Naive B cell (primary cell): Measurements from ENCODE around the gene HSD17B2. TPM values are rescaled to one million over a fixed set of nuclear protein-coding genes. Genes with fewer than 3 reads are reported as not detected.
A peak's percentile ranks its signal among the peaks of the same experiment; 100 is the strongest.

ENCODE experiments used
- ATAC-seq, 2 donors: fragments of 150-1000 bp; cut with Tn5 transposase; 2 replicates each; pipeline ENCODE4 v1.10.0; 2021; ENCODE audit warnings: low read depth in 2 of 2, mild to moderate bottlenecking in 2 of 2, moderate library complexity in 2 of 2
- DNase-seq: peaks from one replicate; pipeline ENCODE4 v3.0.0; 2022
- H3K27ac Mint-ChIP-seq, 6 donors: one replicate each; pipeline ENCODE4 v1.8.0; 2020 to 2022; ENCODE audit warnings: mild to moderate bottlenecking in 6 of 6, mixed read lengths in 6 of 6, moderate library complexity in 5 of 6, inconsistent platforms in 2 of 6
- H3K27me3 Mint-ChIP-seq, 3 donors: one replicate each; pipeline ENCODE4 v1.8.0; 2021 to 2022; ENCODE audit warnings: mixed read lengths in 3 of 3, mild to moderate bottlenecking in 1 of 3
- H3K36me3 Mint-ChIP-seq, 2 donors: one replicate each; pipeline ENCODE4 v1.8.0; 2020 to 2022; ENCODE audit warnings: mixed read lengths in 2 of 2, inconsistent platforms in 1 of 2, mild to moderate bottlenecking in 1 of 2
- H3K4me1 Mint-ChIP-seq, 3 donors: one replicate each; pipeline ENCODE4 v1.8.0; 2020 to 2022; ENCODE audit warnings: mixed read lengths in 3 of 3, inconsistent platforms in 1 of 3, mild to moderate bottlenecking in 1 of 3, moderate library complexity in 1 of 3
- H3K4me3 Mint-ChIP-seq, 8 donors: one replicate each; pipeline ENCODE4 v1.8.0; 2020 to 2022; ENCODE audit warnings: mild to moderate bottlenecking in 8 of 8, mixed read lengths in 8 of 8, moderate library complexity in 8 of 8, inconsistent platforms in 2 of 8
- H3K9me3 Mint-ChIP-seq, 7 donors: one replicate each; pipeline ENCODE4 v1.8.0; 2020 to 2022; ENCODE audit warnings: mixed read lengths in 7 of 7, mild to moderate bottlenecking in 5 of 7, inconsistent platforms in 2 of 7, moderate library complexity in 1 of 7
- polyA plus RNA-seq, 6 donors: library from polyadenylated mRNA; unstranded; fragments of 300-500 nt; fragmentation: Illumina TruSeq; gene quantifications; one replicate each; pipeline ENCODE4 v1.2.3, GENCODE V29; 2021; ENCODE audit warnings: low read depth in 6 of 6

HSD17B2 gene
- not detected for polyA plus RNA-seq

- no peaks in the 10 kb centered on the region for H3K4me1 Mint-ChIP-seq
- ATAC-seq (no peak), DNase-seq (no peak)
- no peaks in the 10 kb centered on the region for H3K9me3 Mint-ChIP-seq
- no peak within 1 kb of the TSS for H3K27ac Mint-ChIP-seq
- no peak within 1 kb of the TSS for H3K4me3 Mint-ChIP-seq
- peaks cover 19 to 61% (median 49%) of the 10 kb centered on the region in 3 donors for H3K27me3 Mint-ChIP-seq
- no peaks in the 10 kb centered on the region for H3K36me3 Mint-ChIP-seq
Observed at GRCh38 chr16:82034981-82035612, at the start of gene HSD17B2. Gene HSD17B2 (plus strand): TSS chr16:82035253. CDS start chr16:82035425, 172 bp downstream.

DNA sequence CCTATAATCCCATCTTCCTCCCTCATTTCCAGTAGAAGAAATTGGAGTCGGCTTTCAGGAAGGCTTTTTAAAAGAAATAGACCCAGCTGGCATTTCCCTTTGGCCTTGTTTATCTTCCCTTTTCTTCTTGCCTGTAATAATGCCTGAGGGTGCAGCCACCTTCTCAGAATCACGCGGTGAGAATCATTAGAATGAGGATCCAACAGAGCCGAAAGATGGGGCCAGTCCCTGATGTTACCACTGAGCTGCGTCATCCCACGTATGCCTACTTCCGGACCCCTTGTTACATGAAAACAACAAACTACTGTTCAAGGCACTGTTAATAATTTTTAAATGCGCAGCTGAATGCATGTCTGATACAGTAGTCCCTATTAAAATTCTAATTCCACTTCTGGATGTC is 47.9 kb upstream of the HSD17B2 start:
- H3K4me1 Mint-ChIP-seq, result no peaks in the 10 kb centered on the region
- no peak for ATAC-seq
- H3K27me3 Mint-ChIP-seq, result peaks cover 15 to 27% (median 19%) of the 10 kb centered on the region in 3 donors
- peaks cover 0 to 5% (median 0%) of the 10 kb centered on the region in 7 donors for H3K9me3 Mint-ChIP-seq
- H3K36me3 Mint-ChIP-seq, result no peaks in the 10 kb centered on the region
- DNase-seq, result no peak
- no peak overlapping the region for H3K27ac Mint-ChIP-seq
- H3K4me3 Mint-ChIP-seq, result no peak overlapping the region

DNA sequence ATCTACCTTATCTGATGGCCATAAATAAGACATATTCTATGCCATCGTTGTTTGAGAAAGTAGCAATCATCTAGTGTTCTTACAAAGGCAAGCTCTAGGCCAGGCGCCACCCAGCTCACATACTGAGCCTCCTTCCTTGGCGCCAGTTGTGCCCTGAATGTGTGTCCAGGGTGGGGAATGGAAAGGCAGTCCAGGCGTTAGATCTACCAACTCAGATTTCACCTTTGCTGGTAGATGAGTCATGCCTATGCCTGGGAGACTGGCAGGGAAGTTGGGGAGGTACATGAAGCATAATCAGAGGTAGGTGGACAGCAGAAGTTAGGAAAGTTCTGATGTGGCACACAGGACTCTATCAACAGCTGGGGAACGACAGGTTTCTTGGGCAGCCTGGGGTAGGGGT is 47.3 kb upstream of the HSD17B2 start:
- no peaks in the 10 kb centered on the region for H3K4me1 Mint-ChIP-seq
- H3K4me3 Mint-ChIP-seq, result no peak overlapping the region
- ATAC-seq (no peak), DNase-seq (no peak)
- H3K27ac Mint-ChIP-seq, result peak overlapping the region in 1 of 6 donors; percentile 34
- no peaks in the 10 kb centered on the region for H3K36me3 Mint-ChIP-seq
- peaks cover 15 to 24% (median 19%) of the 10 kb centered on the region in 3 donors for H3K27me3 Mint-ChIP-seq
- peaks cover 0 to 4% (median 0%) of the 10 kb centered on the region in 7 donors for H3K9me3 Mint-ChIP-seq

DNA sequence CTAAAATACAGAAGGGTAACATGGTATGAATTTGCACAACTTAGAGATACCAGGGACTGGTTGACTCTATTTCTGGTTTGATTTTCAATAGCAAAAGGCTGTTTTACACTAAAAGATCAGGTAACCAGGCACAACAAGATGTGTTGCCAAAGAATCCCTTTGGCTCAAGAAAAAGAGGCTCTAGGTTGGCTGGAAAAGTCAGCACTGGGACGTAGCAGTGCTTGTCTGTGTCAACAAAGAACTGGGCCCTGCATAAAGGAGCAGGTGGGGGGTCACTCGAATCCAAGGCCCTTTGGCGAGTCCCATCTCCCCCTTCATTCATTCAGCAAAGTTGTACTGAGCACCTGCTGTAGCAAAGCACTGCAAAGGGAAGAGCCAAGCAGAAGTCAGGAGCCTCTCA is 42.2 kb upstream of the HSD17B2 start:
- H3K4me3 Mint-ChIP-seq, result no peak overlapping the region
- H3K4me1 Mint-ChIP-seq, result no peaks in the 10 kb centered on the region
- no peak overlapping the region for H3K27ac Mint-ChIP-seq
- H3K36me3 Mint-ChIP-seq, result no peaks in the 10 kb centered on the region
- no peaks in the 10 kb centered on the region for H3K9me3 Mint-ChIP-seq
- peaks cover 0 to 1% (median 0%) of the 10 kb centered on the region in 3 donors for H3K27me3 Mint-ChIP-seq
- no peak for ATAC-seq
- no peak for DNase-seq

- Mint-ChIP-seq H3K9me3 (no peaks in the 10 kb centered on the region), H3K27me3 (no peaks in the 10 kb centered on the region), H3K27ac (no peak overlapping the region), H3K4me3 (no peak overlapping the region), H3K4me1 (no peaks in the 10 kb centered on the region), H3K36me3 (peaks cover 5 to 9% of the 10 kb centered on the region in 2 donors)
- ATAC-seq (no peak), DNase-seq (no peak)
Observed at GRCh38 chr16:81994485-81994884, 40.6 kb upstream of the HSD17B2 start.

- no peaks in the 10 kb centered on the region for H3K9me3 Mint-ChIP-seq
- H3K4me1 Mint-ChIP-seq, result no peaks in the 10 kb centered on the region
- no peak overlapping the region for H3K27ac Mint-ChIP-seq
- ATAC-seq (no peak), DNase-seq (no peak)
- no peaks in the 10 kb centered on the region for H3K27me3 Mint-ChIP-seq
- no peak overlapping the region for H3K4me3 Mint-ChIP-seq
- peaks cover 5 to 14% of the 10 kb centered on the region in 2 donors for H3K36me3 Mint-ChIP-seq
Observed at GRCh38 chr16:81995651-81996050, 39.4 kb upstream of the HSD17B2 start.

- H3K36me3 Mint-ChIP-seq, result peaks cover 5 to 14% of the 10 kb centered on the region in 2 donors
- H3K4me3 Mint-ChIP-seq, result no peak overlapping the region
Observed at GRCh38 chr16:81996664-81997509, 38.2 kb upstream of the HSD17B2 start.

GRCh38 chr16:81997738-81998137 is 37.3 kb upstream of the HSD17B2 start:
- H3K4me1 Mint-ChIP-seq, result no peaks in the 10 kb centered on the region
- no peak overlapping the region for H3K4me3 Mint-ChIP-seq
- H3K36me3 Mint-ChIP-seq, result peaks cover 5 to 14% of the 10 kb centered on the region in 2 donors
- DNase-seq (no peak), ATAC-seq (no peak)
- H3K27me3 Mint-ChIP-seq, result no peaks in the 10 kb centered on the region
- no peaks in the 10 kb centered on the region for H3K9me3 Mint-ChIP-seq
- H3K27ac Mint-ChIP-seq, result no peak overlapping the region

More at GRCh38 chr16:81996664-81997509, 38.2 kb upstream of the HSD17B2 start:
- Mint-ChIP-seq H3K27ac (no peak overlapping the region), H3K27me3 (no peaks in the 10 kb centered on the region), H3K9me3 (no peaks in the 10 kb centered on the region), H3K4me1 (no peaks in the 10 kb centered on the region)
- ATAC-seq (no peak), DNase-seq (no peak)

DNA sequence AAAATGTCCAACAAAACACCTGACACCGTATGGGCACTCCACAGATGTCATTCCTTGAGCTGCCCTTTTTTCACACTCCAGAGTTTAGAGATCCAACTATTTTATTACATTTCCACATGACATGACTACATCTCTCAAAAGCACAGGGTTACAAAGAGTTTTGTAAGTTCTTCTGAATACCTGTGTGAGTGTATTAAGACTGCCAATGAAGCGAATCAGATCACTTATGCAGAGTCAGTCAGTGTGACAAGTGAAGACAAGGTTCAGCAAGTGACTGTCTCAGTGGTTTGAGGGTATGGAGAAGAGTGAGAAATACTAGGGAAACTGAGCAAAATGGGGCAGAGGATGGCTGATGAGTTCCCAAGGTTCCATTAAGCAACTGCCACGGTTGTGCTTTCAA is 32.2 kb upstream of the HSD17B2 start:
- H3K27me3 Mint-ChIP-seq, result no peaks in the 10 kb centered on the region
- ATAC-seq, result no peak
- H3K4me3 Mint-ChIP-seq, result no peak overlapping the region
- DNase-seq, result no peak
- peaks cover 0 to 7% (median 0%) of the 10 kb centered on the region in 7 donors for H3K9me3 Mint-ChIP-seq
- no peak overlapping the region for H3K27ac Mint-ChIP-seq
- peaks cover 18 to 26% of the 10 kb centered on the region in 2 donors for H3K36me3 Mint-ChIP-seq
- H3K4me1 Mint-ChIP-seq, result no peaks in the 10 kb centered on the region

- Mint-ChIP-seq H3K9me3 (peaks cover 2 to 22% (median 15%) of the 10 kb centered on the region in 7 donors), H3K4me1 (no peaks in the 10 kb centered on the region), H3K27me3 (no peaks in the 10 kb centered on the region), H3K4me3 (no peak overlapping the region), H3K27ac (no peak overlapping the region), H3K36me3 (peaks cover 20 to 24% of the 10 kb centered on the region in 2 donors)
- DNase-seq (no peak), ATAC-seq (no peak)
Observed at GRCh38 chr16:82004601-82005000, 30.5 kb upstream of the HSD17B2 start.

- peaks cover 3 to 28% (median 16%) of the 10 kb centered on the region in 7 donors for H3K9me3 Mint-ChIP-seq
- no peak overlapping the region for H3K27ac Mint-ChIP-seq
- no peak for ATAC-seq
- DNase-seq, result no peak
- peaks cover 20% of the 10 kb centered on the region in 2 donors for H3K36me3 Mint-ChIP-seq
- H3K4me3 Mint-ChIP-seq, result no peak overlapping the region
- H3K4me1 Mint-ChIP-seq, result no peaks in the 10 kb centered on the region
- no peaks in the 10 kb centered on the region for H3K27me3 Mint-ChIP-seq
Observed at GRCh38 chr16:82005027-82005830, 29.8 kb upstream of the HSD17B2 start.

- no peaks in the 10 kb centered on the region for H3K27me3 Mint-ChIP-seq
- H3K27ac Mint-ChIP-seq, result no peak overlapping the region
- peaks cover 7 to 8% (median 8%) of the 10 kb centered on the region in 3 donors for H3K4me1 Mint-ChIP-seq
- H3K4me3 Mint-ChIP-seq, result no peak overlapping the region
- peaks cover 20% of the 10 kb centered on the region in 2 donors for H3K36me3 Mint-ChIP-seq
- peaks cover 3 to 36% (median 16%) of the 10 kb centered on the region in 7 donors for H3K9me3 Mint-ChIP-seq
- no peak for ATAC-seq
- DNase-seq, result no peak
Observed at GRCh38 chr16:82006036-82006435, 29.0 kb upstream of the HSD17B2 start.

- Mint-ChIP-seq H3K9me3 (peaks cover 5 to 36% (median 16%) of the 10 kb centered on the region in 7 donors), H3K27me3 (peaks cover 0 to 8% (median under 1%) of the 10 kb centered on the region in 3 donors), H3K27ac (no peak overlapping the region), H3K4me3 (no peak overlapping the region), H3K4me1 (peaks cover 16% of the 10 kb centered on the region in 3 donors), H3K36me3 (peaks cover 20% of the 10 kb centered on the region in 2 donors)
- DNase-seq (no peak), ATAC-seq (no peak)
Observed at GRCh38 chr16:82007189-82007588, 27.9 kb upstream of the HSD17B2 start.
